ENCODE measurements around the gene TRIB2. TPM values are rescaled to one million over a fixed set of nuclear protein-coding genes. Genes with fewer than 3 reads are reported as not detected.

Gene TRIB2
- total and polyA plus RNA-seq, 2 experiments from 2014 or later = 19.2 to 27.2 TPM

- H3K9me3 ChIP-seq (ENCODE audit: low read depth) = no peaks in the 10 kb centered on the region
- H4K20me1 ChIP-seq (ENCODE audit: insufficient read depth, poor library complexity, severe bottlenecking) = peaks cover 9% of the 10 kb centered on the region
- no peak for TF ChIP-seq EZH2 (IDR thresholded peaks at IDR 0.05; ENCODE audit: borderline replicate concordance)
- no peak for TF ChIP-seq CTCF (IDR thresholded peaks at IDR 0.05; ENCODE audit: poor library complexity)
- no peak for TF ChIP-seq EZH2phosphoT487 (IDR thresholded peaks at IDR 0.05; ENCODE audit: low read depth, severe bottlenecking, unreplicated experiment)
- H3K9me2 ChIP-seq (replicated peaks; ENCODE audit: insufficient read depth) = no peaks in the 10 kb centered on the region
- peak overlapping the region; percentile 5 for H3K27ac ChIP-seq
- no peak overlapping the region for H3K4me2 ChIP-seq
- peaks cover 2% of the 10 kb centered on the region for H3K79me2 ChIP-seq
- H3K4me1 ChIP-seq (ENCODE audit: insufficient read depth) = no peaks in the 10 kb centered on the region
- no peak overlapping the region for H3K4me3 ChIP-seq
- H2AFZ ChIP-seq = no peak overlapping the region
- WGBS (ENCODE audit: low lambda C conversion rate, missing lambda C conversion rate) = 57% methylated on average over 3 of the region's 3 CpGs
- H3K27me3 ChIP-seq = no peaks in the 10 kb centered on the region
- no peaks in the 10 kb centered on the region for H3K36me3 ChIP-seq (replicated peaks; ENCODE audit: insufficient read depth, low read depth)
- DNase-seq (ENCODE audit: low spot score) = no peak
These were observed 24.6 kb downstream of the TRIB2 start for GRCh38 chr2:12741380-12741779.

- Histone ChIP-seq H3K9me3 (ENCODE audit: low read depth) (no peaks in the 10 kb centered on the region), H2AFZ (no peak overlapping the region), H3K9me2 (replicated peaks; ENCODE audit: insufficient read depth) (no peaks in the 10 kb centered on the region), H3K4me2 (no peak overlapping the region), H3K27me3 (no peaks in the 10 kb centered on the region), H3K4me3 (no peak overlapping the region), H3K4me1 (ENCODE audit: insufficient read depth) (no peaks in the 10 kb centered on the region), H3K27ac (no peak overlapping the region), H3K79me2 (no peaks in the 10 kb centered on the region), H3K36me3 (replicated peaks; ENCODE audit: insufficient read depth, low read depth) (no peaks in the 10 kb centered on the region), H4K20me1 (ENCODE audit: insufficient read depth, poor library complexity, severe bottlenecking) (peaks cover 7% of the 10 kb centered on the region)
- TF ChIP-seq EZH2phosphoT487 (IDR thresholded peaks at IDR 0.05; ENCODE audit: low read depth, severe bottlenecking, unreplicated experiment) (no peak), EZH2 (IDR thresholded peaks at IDR 0.05; ENCODE audit: borderline replicate concordance) (no peak), CTCF (IDR thresholded peaks at IDR 0.05; ENCODE audit: poor library complexity) (no peak)
- DNase-seq (ENCODE audit: low spot score) = no peak
- 84% methylated on average over 3 of the region's 3 CpGs for WGBS (ENCODE audit: low lambda C conversion rate, missing lambda C conversion rate)
These were observed 26.2 kb downstream of the TRIB2 start for GRCh38 chr2:12742891-12743290.

- Histone ChIP-seq H3K9me2 (replicated peaks; ENCODE audit: insufficient read depth) (no peaks in the 10 kb centered on the region), H3K4me3 (no peak overlapping the region), H3K27me3 (no peaks in the 10 kb centered on the region), H3K4me1 (ENCODE audit: insufficient read depth) (no peaks in the 10 kb centered on the region), H2AFZ (no peak overlapping the region), H4K20me1 (ENCODE audit: insufficient read depth, poor library complexity, severe bottlenecking) (no peaks in the 10 kb centered on the region), H3K4me2 (no peak overlapping the region), H3K36me3 (replicated peaks; ENCODE audit: insufficient read depth, low read depth) (no peaks in the 10 kb centered on the region), H3K27ac (no peak overlapping the region), H3K79me2 (no peaks in the 10 kb centered on the region), H3K9me3 (ENCODE audit: low read depth) (no peaks in the 10 kb centered on the region)
- no peak for TF ChIP-seq CTCF (IDR thresholded peaks at IDR 0.05; ENCODE audit: poor library complexity)
- WGBS (ENCODE audit: low lambda C conversion rate, missing lambda C conversion rate) = 91% methylated on average over 7 of the region's 7 CpGs
- DNase-seq (ENCODE audit: low spot score) = no peak
These were observed 33.6 kb downstream of the TRIB2 start for GRCh38 chr2:12750166-12750905.

Measured in hepatocyte (in vitro differentiated cells).